GM23338 (cell line): ENCODE results near the gene MSN. TPM values are rescaled to one million over a fixed set of nuclear protein-coding genes. Genes with fewer than 3 reads are reported as not detected.

Source experiments
- ATAC-seq: fragments of 200-7000 bp; cut with Tn5 transposase; 3 replicates; pipeline ENCODE4 v1.9.1; 2020
- DNase-seq: peaks from one replicate; pipeline ENCODE4 v3.0.0-alpha.2; 2015; ENCODE audit warnings: low spot score
- H2AFZ ChIP-seq: fragments of 200-600 bp; sonication (generic); 2 replicates; pipeline ENCODE4 v1.8.0; 2016; ENCODE audit warnings: antibody characterized with exemption, mild to moderate bottlenecking, moderate library complexity
- H3F3A ChIP-seq: fragments of 200-600 bp; sonication (generic); replicated peaks from 2 replicates; pipeline ENCODE4 v1.8.0; 2017; ENCODE audit warnings: antibody characterized with exemption, mixed run types, low read depth
- H3K27ac ChIP-seq: fragments of 200-600 bp; sonication (generic); 2 replicates; pipeline ENCODE4 v1.6.1; 2016; ENCODE audit warnings: low read depth
- H3K27me3 ChIP-seq: fragments of 200-600 bp; sonication (generic); 2 replicates; pipeline ENCODE4 v1.8.0; 2016; ENCODE audit warnings: mild to moderate bottlenecking, mixed run types, moderate library complexity; ENCODE audit not compliant: insufficient read depth
- H3K36me3 ChIP-seq: fragments of 200-600 bp; sonication (generic); 2 replicates; pipeline ENCODE4 v1.8.0; 2016; ENCODE audit warnings: mild to moderate bottlenecking; ENCODE audit not compliant: insufficient read depth
- H3K4me1 ChIP-seq: fragments of 200-600 bp; sonication (generic); 2 replicates; pipeline ENCODE4 v1.8.0; 2016; ENCODE audit warnings: mild to moderate bottlenecking, moderate library complexity; ENCODE audit not compliant: insufficient read depth
- H3K4me2 ChIP-seq: fragments of 200-600 bp; sonication (generic); 2 replicates; pipeline ENCODE4 v1.7.1; 2017; ENCODE audit warnings: mixed run types
- H3K4me3 ChIP-seq: fragments of 200-600 bp; sonication (generic); 2 replicates; pipeline ENCODE4 v1.6.1; 2016; ENCODE audit warnings: mixed run types
- H3K79me2 ChIP-seq: fragments of 200-600 bp; sonication (generic); replicated peaks from 2 replicates; pipeline ENCODE4 v1.8.0; 2017; ENCODE audit warnings: mild to moderate bottlenecking; ENCODE audit not compliant: insufficient read depth
- H3K9me2 ChIP-seq: fragments of 200-600 bp; sonication (generic); 2 replicates; pipeline ENCODE4 v1.8.0; 2017; ENCODE audit not compliant: insufficient read depth
- H4K20me1 ChIP-seq: fragments of 200-600 bp; sonication (generic); replicated peaks from 2 replicates; pipeline ENCODE4 v1.8.0; 2017; ENCODE audit warnings: mild to moderate bottlenecking; ENCODE audit not compliant: insufficient read depth
- H3K27ac Mint-ChIP-seq: 2 replicates; pipeline ENCODE4 v1.8.0; 2020; ENCODE audit warnings: inconsistent platforms, mild to moderate bottlenecking, moderate library complexity, mixed read lengths
- H3K27me3 Mint-ChIP-seq: 3 replicates; pipeline ENCODE4 v1.8.0; 2022; ENCODE audit warnings: low read depth, mild to moderate bottlenecking, moderate library complexity, mixed read lengths, inconsistent platforms; ENCODE audit not compliant: insufficient read depth, poor library complexity
- H3K36me3 Mint-ChIP-seq: 3 replicates; pipeline ENCODE4 v1.8.0; 2021; ENCODE audit warnings: low read depth, mild to moderate bottlenecking, inconsistent platforms, moderate library complexity, mixed read lengths
- H3K4me1 Mint-ChIP-seq: 3 replicates; pipeline ENCODE4 v1.8.0; 2020; ENCODE audit warnings: mild to moderate bottlenecking, inconsistent platforms, mixed read lengths
- H3K4me3 Mint-ChIP-seq: 3 replicates; pipeline ENCODE4 v1.8.0; 2021; ENCODE audit warnings: moderate library complexity, mild to moderate bottlenecking, inconsistent platforms, mixed read lengths
- H3K9me3 Mint-ChIP-seq: 3 replicates; pipeline ENCODE4 v1.8.0; 2020; ENCODE audit warnings: moderate library complexity, mild to moderate bottlenecking, inconsistent platforms, mixed read lengths
- CREB1 ChIP-seq: fragments of 250-450 bp; sonication (Bioruptor Pico); IDR thresholded peaks from 2 replicates; pipeline ENCODE4 v1.5.0; 2020; ENCODE audit warnings: low read depth, mild to moderate bottlenecking, moderate library complexity
- ETS1 ChIP-seq: IDR thresholded peaks from 2 replicates; pipeline ENCODE4 v1.6.1; 2016; ENCODE audit warnings: antibody characterized with exemption
- EZH2 ChIP-seq: fragments of 200-600 bp; sonication (generic); IDR thresholded peaks from one replicate; pipeline ENCODE4 v1.8.0; 2017; ENCODE audit warnings: antibody characterized with exemption, mild to moderate bottlenecking, low read depth; ENCODE audit not compliant: unreplicated experiment
- EZH2phosphoT487 ChIP-seq: fragments of 200-600 bp; sonication (generic); IDR thresholded peaks from one replicate; pipeline ENCODE4 v1.8.1; 2018; ENCODE audit warnings: antibody characterized with exemption; ENCODE audit not compliant: unreplicated experiment
- JUNB ChIP-seq: IDR thresholded peaks from one replicate; pipeline ENCODE4 v1.6.1; 2016; ENCODE audit warnings: antibody characterized with exemption; ENCODE audit not compliant: unreplicated experiment
- NANOG ChIP-seq: IDR thresholded peaks from 2 replicates; pipeline ENCODE4 v1.6.1; 2016; ENCODE audit warnings: antibody characterized with exemption, borderline replicate concordance
- POLR2AphosphoS5 ChIP-seq: IDR thresholded peaks from 2 replicates; pipeline ENCODE4 v1.6.1; 2016; ENCODE audit warnings: antibody characterized with exemption, low read depth
- ZNF114 ChIP-seq: fragments of 250-450 bp; sonication (Bioruptor Pico); IDR thresholded peaks from 2 replicates; pipeline ENCODE4 v1.5.0; 2020; ENCODE audit warnings: mild to moderate bottlenecking, moderate library complexity
- ZNF331 ChIP-seq: fragments of 250-450 bp; sonication (Bioruptor Pico); IDR thresholded peaks from 2 replicates; pipeline ENCODE4 v1.5.0; 2020; ENCODE audit warnings: low read depth, mild to moderate bottlenecking, moderate library complexity
- ZNF462 ChIP-seq: fragments of 250-450 bp; sonication (Bioruptor Pico); IDR thresholded peaks from 2 replicates; pipeline ENCODE4 v1.5.0; 2020; ENCODE audit warnings: mild to moderate bottlenecking, moderate library complexity
- polyA plus RNA-seq: library from polyadenylated mRNA; unstranded; fragments of >200 nt; fragmentation: Nextera tagmentation; extraction: Ambion mirVana; gene quantifications from 2 replicates; pipeline ENCODE4 v1.2.1, GENCODE V29; 2016
- total RNA-seq: library from RNA; depleted of rRNA; stranded (reverse); fragments of >200 nt; shearing (Covaris generic); gene quantifications from 2 replicates; pipeline ENCODE4 v1.2.3, GENCODE V29; 2014
- TF ChIP-seq, protein P1 (sequence below), 2 experiments: fragments of 200-600 bp in 1 of 2; sonication (generic) in 1 of 2; conservative IDR thresholded peaks; 2 replicates each; pipeline versions ENCODE4 v1.5.1 to v1.6.1; 2016 to 2017; ENCODE audit warnings: antibody characterized with exemption in 2 of 2, low read depth in 2 of 2, mild to moderate bottlenecking in 2 of 2, moderate library complexity in 1 of 2

MSN gene
- total and polyA plus RNA-seq, 2 experiments from 2014 or later = 49.2 to 120 TPM

DNA sequence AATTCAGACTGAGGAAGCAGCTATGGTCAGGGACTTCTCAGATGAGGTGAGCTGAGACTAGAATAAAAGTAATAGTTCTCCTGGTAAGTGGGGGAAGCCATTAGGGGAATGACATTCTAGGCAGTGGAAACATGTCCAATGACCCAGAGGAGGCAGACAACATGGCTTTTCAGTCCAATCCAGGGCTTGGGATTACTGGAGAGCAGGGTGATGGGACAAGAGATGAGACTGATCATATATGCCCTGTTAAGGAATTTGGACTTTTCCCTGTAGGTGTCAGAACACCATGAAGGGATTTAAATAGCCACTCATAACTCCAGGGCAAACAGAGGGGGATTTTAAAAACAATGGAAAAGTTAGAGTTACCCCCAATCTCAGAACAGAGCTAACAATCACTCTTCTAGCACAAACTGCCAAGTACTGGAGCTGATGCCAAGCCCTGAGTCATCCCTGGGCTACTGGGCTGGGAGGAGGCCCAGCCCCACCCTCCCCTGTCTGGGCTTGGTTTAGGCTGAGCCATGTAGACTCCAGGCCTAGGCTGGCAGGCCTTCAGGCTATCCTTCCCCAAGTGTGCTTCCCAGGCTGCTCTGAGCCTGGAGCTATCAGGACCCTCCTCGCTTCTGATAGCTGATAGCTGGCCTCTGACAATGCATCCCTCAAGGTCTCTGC is 22.7 kb upstream of the MSN start:
- no peaks in the 10 kb centered on the region for H3K4me1 Mint-ChIP-seq

More for the DNA sequence above, 22.7 kb upstream of the MSN start:
- no peak for TF ChIP-seq CREB1 (CRISPR knock-in tag)
- no peak for TF ChIP-seq EZH2
- TF ChIP-seq ZNF114 = no peak
- TF ChIP-seq EZH2phosphoT487 = no peak
- TF ChIP-seq ZNF331 (CRISPR knock-in tag) = no peak
- no peak for TF ChIP-seq POLR2AphosphoS5
- TF ChIP-seq JUNB = no peak
- no peak for TF ChIP-seq ETS1
- TF ChIP-seq ZNF462 (CRISPR knock-in tag) = no peak
- TF ChIP-seq NANOG = no peak
- TF ChIP-seq, protein P1, sequence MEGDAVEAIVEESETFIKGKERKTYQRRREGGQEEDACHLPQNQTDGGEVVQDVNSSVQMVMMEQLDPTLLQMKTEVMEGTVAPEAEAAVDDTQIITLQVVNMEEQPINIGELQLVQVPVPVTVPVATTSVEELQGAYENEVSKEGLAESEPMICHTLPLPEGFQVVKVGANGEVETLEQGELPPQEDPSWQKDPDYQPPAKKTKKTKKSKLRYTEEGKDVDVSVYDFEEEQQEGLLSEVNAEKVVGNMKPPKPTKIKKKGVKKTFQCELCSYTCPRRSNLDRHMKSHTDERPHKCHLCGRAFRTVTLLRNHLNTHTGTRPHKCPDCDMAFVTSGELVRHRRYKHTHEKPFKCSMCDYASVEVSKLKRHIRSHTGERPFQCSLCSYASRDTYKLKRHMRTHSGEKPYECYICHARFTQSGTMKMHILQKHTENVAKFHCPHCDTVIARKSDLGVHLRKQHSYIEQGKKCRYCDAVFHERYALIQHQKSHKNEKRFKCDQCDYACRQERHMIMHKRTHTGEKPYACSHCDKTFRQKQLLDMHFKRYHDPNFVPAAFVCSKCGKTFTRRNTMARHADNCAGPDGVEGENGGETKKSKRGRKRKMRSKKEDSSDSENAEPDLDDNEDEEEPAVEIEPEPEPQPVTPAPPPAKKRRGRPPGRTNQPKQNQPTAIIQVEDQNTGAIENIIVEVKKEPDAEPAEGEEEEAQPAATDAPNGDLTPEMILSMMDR (conservative IDR thresholded peaks at IDR 0.05; ENCODE audit: low read depth in 2 of 2) = no peak
- H3K27me3 Mint-ChIP-seq = peaks cover 6% of the 10 kb centered on the region
- H3K36me3 Mint-ChIP-seq = no peaks in the 10 kb centered on the region
- no peak overlapping the region for H3K4me3 ChIP-seq
- H3F3A ChIP-seq = no peaks in the 10 kb centered on the region
- no peak overlapping the region for H2AFZ ChIP-seq
- no peaks in the 10 kb centered on the region for H3K27me3 ChIP-seq
- no peak overlapping the region for H3K4me2 ChIP-seq
- no peak overlapping the region for H3K27ac ChIP-seq
- no peaks in the 10 kb centered on the region for H3K79me2 ChIP-seq
- ATAC-seq = no peak
- H3K4me1 ChIP-seq = no peaks in the 10 kb centered on the region
- H3K9me2 ChIP-seq = no peaks in the 10 kb centered on the region
- no peak overlapping the region for H3K27ac Mint-ChIP-seq
- no peaks in the 10 kb centered on the region for H4K20me1 ChIP-seq
- DNase-seq = no peak
- no peak overlapping the region for H3K4me3 Mint-ChIP-seq
- H3K9me3 Mint-ChIP-seq = no peaks in the 10 kb centered on the region
- H3K36me3 ChIP-seq = no peaks in the 10 kb centered on the region
